Mucosa of rectum (tissue), 2 donors: Measurements from ENCODE around the gene AZU1.
A peak's percentile ranks its signal among the peaks of the same experiment; 100 is the strongest.

ENCODE experiments used
- H3K27ac ChIP-seq, 2 donors: one replicate each; pipeline ENCODE4 v1.7.0; 2013; ENCODE audit warnings: inconsistent platforms in 2 of 2, low read depth in 2 of 2, low read length in 2 of 2
- H3K27me3 ChIP-seq, 2 donors: one replicate each; pipeline ENCODE4 v1.7.0; 2013; ENCODE audit warnings: low read length in 2 of 2; ENCODE audit not compliant: control insufficient read depth in 2 of 2, insufficient read depth in 2 of 2
- H3K36me3 ChIP-seq, 2 donors: one replicate each; pipeline ENCODE4 v1.7.0; 2013; ENCODE audit warnings: low read length in 2 of 2; ENCODE audit not compliant: control insufficient read depth in 2 of 2, insufficient read depth in 2 of 2
- H3K4me1 ChIP-seq, 2 donors: one replicate each; pipeline ENCODE4 v1.7.0; 2013; ENCODE audit warnings: low read length in 2 of 2, mild to moderate bottlenecking in 1 of 2; ENCODE audit not compliant: control insufficient read depth in 2 of 2, insufficient read depth in 2 of 2
- H3K4me3 ChIP-seq, 2 donors: one replicate each; pipeline ENCODE4 v1.7.0; 2013; ENCODE audit warnings: low read length in 2 of 2
- H3K9ac ChIP-seq, 2 donors: one replicate each; pipeline ENCODE4 v1.7.0; 2013; ENCODE audit warnings: low read length in 2 of 2, low read depth in 1 of 2, mild to moderate bottlenecking in 1 of 2
- H3K9me3 ChIP-seq, 2 donors: one replicate each; pipeline ENCODE4 v1.7.0; 2013; ENCODE audit warnings: low read length in 2 of 2; ENCODE audit not compliant: control insufficient read depth in 2 of 2
- donor health status: healthy.
- donor health status: Normal muscosa, but diverticular disease.

AZU1 gene

GRCh38 chr19:867855-868457 lies 40.3 kb downstream of the AZU1 start:
- Histone ChIP-seq H3K27ac (no peak overlapping the region), H3K4me1 (peaks cover 9 to 29% of the 10 kb centered on the region in 2 donors), H3K4me3 (no peak overlapping the region), H3K36me3 (peaks cover 6 to 12% of the 10 kb centered on the region in 2 donors), H3K9me3 (no peaks in the 10 kb centered on the region), H3K9ac (no peak overlapping the region), H3K27me3 (no peaks in the 10 kb centered on the region)

GRCh38 chr19:868458-869244 lies 41.0 kb downstream of the AZU1 start:
- H3K9me3 ChIP-seq = no peaks in the 10 kb centered on the region
- no peak overlapping the region for H3K4me3 ChIP-seq
- H3K9ac ChIP-seq = peak overlapping the region in 1 of 2 donors; percentile 24
- peak overlapping the region; percentile 65 for H3K27ac ChIP-seq
- H3K4me1 ChIP-seq = peaks cover 11 to 23% of the 10 kb centered on the region in 2 donors
- no peaks in the 10 kb centered on the region for H3K27me3 ChIP-seq
- H3K36me3 ChIP-seq = peaks cover 6 to 12% of the 10 kb centered on the region in 2 donors

- peaks cover 6 to 12% of the 10 kb centered on the region in 2 donors for H3K36me3 ChIP-seq
- H3K9me3 ChIP-seq = no peaks in the 10 kb centered on the region
- H3K27me3 ChIP-seq = no peaks in the 10 kb centered on the region
- peak overlapping the region; percentile 75 to 76 for H3K27ac ChIP-seq
- peaks cover 11 to 20% of the 10 kb centered on the region in 2 donors for H3K4me1 ChIP-seq
- H3K4me3 ChIP-seq = no peak overlapping the region
- H3K9ac ChIP-seq = no peak overlapping the region
These were observed 41.9 kb downstream of the AZU1 start for GRCh38 chr19:869245-870177.

GRCh38 chr19:870314-870713 lies 42.7 kb downstream of the AZU1 start:
- peaks cover 11 to 20% of the 10 kb centered on the region in 2 donors for H3K4me1 ChIP-seq
- no peaks in the 10 kb centered on the region for H3K9me3 ChIP-seq
- H3K27ac ChIP-seq = peak overlapping the region; percentile 75 to 76
- no peak overlapping the region for H3K9ac ChIP-seq
- no peaks in the 10 kb centered on the region for H3K27me3 ChIP-seq
- H3K4me3 ChIP-seq = no peak overlapping the region
- peaks cover 6 to 12% of the 10 kb centered on the region in 2 donors for H3K36me3 ChIP-seq

- Histone ChIP-seq H3K36me3 (peaks cover 8 to 12% of the 10 kb centered on the region in 2 donors), H3K9ac (no peak overlapping the region), H3K4me1 (peaks cover 11 to 20% of the 10 kb centered on the region in 2 donors), H3K9me3 (no peaks in the 10 kb centered on the region), H3K27me3 (no peaks in the 10 kb centered on the region), H3K27ac (peak overlapping the region; percentile 2 to 32), H3K4me3 (no peak overlapping the region)
These were observed 43.3 kb downstream of the AZU1 start for GRCh38 chr19:870963-871401.

GRCh38 chr19:871446-872265 lies 44.0 kb downstream of the AZU1 start:
- H3K27ac ChIP-seq = peak overlapping the region; percentile 88 to 97
- H3K4me1 ChIP-seq = peaks cover 11 to 20% of the 10 kb centered on the region in 2 donors
- H3K36me3 ChIP-seq = peaks cover 14 to 18% of the 10 kb centered on the region in 2 donors
- no peaks in the 10 kb centered on the region for H3K27me3 ChIP-seq
- H3K4me3 ChIP-seq = peak overlapping the region in 1 of 2 donors; percentile 64
- H3K9me3 ChIP-seq = no peaks in the 10 kb centered on the region
- peak overlapping the region; percentile 56 to 76 for H3K9ac ChIP-seq

GRCh38 chr19:872266-872951 lies 44.8 kb downstream of the AZU1 start:
- H3K27me3 ChIP-seq = no peaks in the 10 kb centered on the region
- H3K4me3 ChIP-seq = peak overlapping the region in 1 of 2 donors; percentile 64
- H3K36me3 ChIP-seq = peaks cover 16 to 18% of the 10 kb centered on the region in 2 donors
- H3K9ac ChIP-seq = peak overlapping the region; percentile 56 to 76
- peak overlapping the region; percentile 88 to 97 for H3K27ac ChIP-seq
- no peaks in the 10 kb centered on the region for H3K9me3 ChIP-seq
- H3K4me1 ChIP-seq = peaks cover 11 to 20% of the 10 kb centered on the region in 2 donors

GRCh38 chr19:873084-873483 lies 45.4 kb downstream of the AZU1 start:
- no peaks in the 10 kb centered on the region for H3K9me3 ChIP-seq
- H3K9ac ChIP-seq = no peak overlapping the region
- peak overlapping the region; percentile 88 to 97 for H3K27ac ChIP-seq
- no peak overlapping the region for H3K4me3 ChIP-seq
- peaks cover 13 to 14% of the 10 kb centered on the region in 2 donors for H3K36me3 ChIP-seq
- peaks cover 11 to 20% of the 10 kb centered on the region in 2 donors for H3K4me1 ChIP-seq
- H3K27me3 ChIP-seq = no peaks in the 10 kb centered on the region

GRCh38 chr19:873561-874041 lies 46.0 kb downstream of the AZU1 start:
- Histone ChIP-seq H3K9ac (no peak overlapping the region), H3K36me3 (peaks cover 10% of the 10 kb centered on the region in 2 donors), H3K4me3 (no peak overlapping the region), H3K27me3 (no peaks in the 10 kb centered on the region), H3K4me1 (peaks cover 11 to 18% of the 10 kb centered on the region in 2 donors), H3K27ac (peak overlapping the region; percentile 88 to 97), H3K9me3 (no peaks in the 10 kb centered on the region)
